ENCODE results near the gene COPZ1. TPM values are rescaled to one million over a fixed set of nuclear protein-coding genes. Genes with fewer than 3 reads are reported as not detected.

The COPZ1 gene
- total and polyA plus RNA-seq, 9 of the 15 experiments (the other 6 are each of a cell fraction or from before 2014, with no cell fraction given), result 137 to 487 (median 233) TPM

GRCh38 chr12:54358945-54359761 lies 34.2 kb downstream of the COPZ1 start (continued):
- peak; percentile 80 for TF ChIP-seq E2F8 (IDR thresholded peaks at IDR 0.05; ENCODE audit: low read depth, partially characterized antibody)
- peak; percentile 67 for TF ChIP-seq TBP (optimal IDR thresholded peaks at IDR 0.05; ENCODE audit: low read depth, low read length)
- TF ChIP-seq SAP30 (IDR thresholded peaks at IDR 0.05; ENCODE audit: borderline replicate concordance, insufficient read depth, low read depth, low read length, poor library complexity, severe bottlenecking), result peak; percentile 22
- 0 out of 2 replicates have a peak, but pooled peaks have one; percentile 23 for TF ChIP-seq CBX5 (IDR thresholded peaks at IDR 0.05; ENCODE audit: borderline replicate concordance, low read depth)
- 0 out of 2 replicates have a peak, but pooled peaks have one; percentile 11 for TF ChIP-seq MAFG (tag; conservative IDR thresholded peaks at IDR 0.05)
- TF ChIP-seq ZNF354B (CRISPR knock-in tag; IDR thresholded peaks at IDR 0.05), result no peak
- no peak for TF ChIP-seq HOXB6 (CRISPR knock-in tag; IDR thresholded peaks at IDR 0.05; ENCODE audit: borderline replicate concordance)
- peak; percentile 79 for TF ChIP-seq ZEB2 (IDR thresholded peaks at IDR 0.05)
- no peak for TF ChIP-seq PURB (CRISPR knock-in tag; IDR thresholded peaks at IDR 0.05; ENCODE audit: low read depth)
- TF ChIP-seq BDP1 (IDR thresholded peaks at IDR 0.05; ENCODE audit: insufficient read depth, insufficient read length), result no peak
- TF ChIP-seq ZNF224 (CRISPR knock-in tag; IDR thresholded peaks at IDR 0.05), result no peak
- peak; percentile 71 for TF ChIP-seq EGR1 (conservative IDR thresholded peaks at IDR 0.05)
- no peak; a peak in 1 of 4 replicates for TF ChIP-seq ETV6 (IDR thresholded peaks at IDR 0.05; ENCODE audit: borderline replicate concordance in 1 of 2, low read depth in 2 of 2, low read length in 1 of 2)
- no peak for TF ChIP-seq ETV6 (CRISPR knock-in tag; IDR thresholded peaks at IDR 0.05; ENCODE audit: borderline replicate concordance)
- TF ChIP-seq FOXA3 (CRISPR knock-in tag; conservative IDR thresholded peaks at IDR 0.05 in 1 of 2, IDR thresholded peaks at IDR 0.05 in 1 of 2), result no peak
- TF ChIP-seq TCF3 (CRISPR knock-in tag; IDR thresholded peaks at IDR 0.05), result peak; percentile 65
- peak; percentile 40; the same call in 1 of the 2 replicates for TF ChIP-seq ERF (CRISPR knock-in tag; IDR thresholded peaks at IDR 0.05)
- TF ChIP-seq U2AF2 (optimal IDR thresholded peaks at IDR 0.05; ENCODE audit: low read depth, low read length), result no peak
- no peak for TF ChIP-seq CHD4 (IDR thresholded peaks at IDR 0.05; ENCODE audit: insufficient read depth, insufficient replicate concordance, low read depth, low read length, poor library complexity, severe bottlenecking)
- no peak for TF ChIP-seq THRA (IDR thresholded peaks at IDR 0.05)
- TF ChIP-seq NFYB (IDR thresholded peaks at IDR 0.05; ENCODE audit: extremely low read depth, insufficient read length), result peak; percentile 91
- TF ChIP-seq SRSF9 (IDR thresholded peaks at IDR 0.05; ENCODE audit: borderline replicate concordance, low read depth, low read length), result no peak
- no peak for TF ChIP-seq MCM2 (IDR thresholded peaks at IDR 0.05; ENCODE audit: low read depth)
- TF ChIP-seq CSDE1 (IDR thresholded peaks at IDR 0.05), result no peak
- no peak for TF ChIP-seq IFI16 (CRISPR knock-in tag; IDR thresholded peaks at IDR 0.05)
- TF ChIP-seq CREBBP (IDR thresholded peaks at IDR 0.05; ENCODE audit: low read depth, low read length), result no peak
